Ramos (cell line): ENCODE results near the gene ENTHD1.

ENCODE experiments used
- in situ Hi-C: fragments of 300-500 bp; cut with MboI; formaldehyde crosslinking; loops from one replicate; pipeline ENCODE4 v1.14.3; 2022; ENCODE audit warnings: low sequenced_read_pairs; ENCODE audit not compliant: unreplicated experiment

ENTHD1 gene, protein sequence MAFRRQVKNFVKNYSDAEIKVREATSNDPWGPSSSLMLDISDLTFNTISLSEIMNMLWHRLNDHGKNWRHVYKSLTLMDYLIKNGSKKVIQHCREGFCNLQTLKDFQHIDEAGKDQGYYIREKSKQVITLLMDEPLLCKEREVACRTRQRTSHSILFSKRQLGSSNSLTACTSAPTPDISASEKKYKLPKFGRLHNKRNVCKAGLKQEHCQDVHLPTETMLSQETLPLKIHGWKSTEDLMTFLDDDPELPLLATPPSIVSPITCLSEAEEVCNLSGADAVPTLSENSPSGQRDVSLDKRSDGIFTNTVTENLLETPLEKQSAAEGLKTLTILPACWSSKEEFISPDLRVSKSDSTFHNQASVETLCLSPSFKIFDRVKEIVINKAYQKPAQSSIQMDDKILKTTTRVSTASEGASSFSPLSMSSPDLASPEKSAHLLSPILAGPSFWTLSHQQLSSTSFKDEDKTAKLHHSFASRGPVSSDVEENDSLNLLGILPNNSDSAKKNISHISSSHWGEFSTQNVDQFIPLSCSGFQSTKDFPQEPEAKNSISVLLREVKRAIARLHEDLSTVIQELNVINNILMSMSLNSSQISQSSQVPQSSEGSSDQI

DNA sequence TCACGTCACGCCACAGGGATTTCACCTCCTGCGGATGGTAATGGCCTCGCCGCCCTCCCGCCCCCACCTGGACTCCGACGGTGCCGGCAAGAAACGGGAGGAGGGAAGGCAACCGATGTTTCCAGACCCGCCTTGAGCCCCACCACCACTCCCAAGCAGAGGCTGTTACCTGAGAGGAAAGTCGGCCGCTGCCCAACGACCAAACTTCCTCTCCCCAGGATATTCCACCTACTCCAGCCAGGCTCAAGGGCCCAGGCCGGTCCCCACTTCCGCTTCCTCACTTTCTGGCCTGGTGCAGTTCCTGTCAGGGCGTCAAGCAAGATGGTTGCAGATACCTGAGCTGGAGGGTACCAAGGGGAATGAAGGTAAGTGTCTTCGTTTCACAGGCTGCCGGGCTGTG, at the start of gene ENTHD1:
Gene ENTHD1 (minus strand): TSS at position 235 of the 400 bp plus-strand sequence. CDS start 6,012 bp downstream, outside the sequence.
- in situ Hi-C loops, result no loop called here

DNA sequence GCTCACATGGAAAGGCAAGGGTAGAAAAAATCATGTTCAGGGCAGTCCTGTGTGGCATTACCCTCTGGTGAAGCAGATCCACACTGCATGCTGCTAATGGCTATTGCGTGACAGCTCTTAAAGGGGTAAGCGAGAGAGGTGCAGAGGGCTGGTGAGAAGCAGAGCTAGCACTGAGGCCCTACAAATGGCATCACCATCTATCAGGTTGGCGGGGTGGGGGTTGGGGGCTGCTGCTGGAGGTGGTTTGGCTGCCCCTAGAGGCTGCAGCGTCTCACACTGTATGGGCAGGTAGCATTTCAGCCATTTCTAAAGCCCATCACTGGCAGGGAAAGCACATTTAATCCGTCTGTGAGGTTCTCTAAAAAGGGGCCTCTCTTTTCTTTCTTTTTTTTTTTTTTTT, 49.8 kb upstream of the ENTHD1 start:
- in situ Hi-C loops, result no loop called here

DNA sequence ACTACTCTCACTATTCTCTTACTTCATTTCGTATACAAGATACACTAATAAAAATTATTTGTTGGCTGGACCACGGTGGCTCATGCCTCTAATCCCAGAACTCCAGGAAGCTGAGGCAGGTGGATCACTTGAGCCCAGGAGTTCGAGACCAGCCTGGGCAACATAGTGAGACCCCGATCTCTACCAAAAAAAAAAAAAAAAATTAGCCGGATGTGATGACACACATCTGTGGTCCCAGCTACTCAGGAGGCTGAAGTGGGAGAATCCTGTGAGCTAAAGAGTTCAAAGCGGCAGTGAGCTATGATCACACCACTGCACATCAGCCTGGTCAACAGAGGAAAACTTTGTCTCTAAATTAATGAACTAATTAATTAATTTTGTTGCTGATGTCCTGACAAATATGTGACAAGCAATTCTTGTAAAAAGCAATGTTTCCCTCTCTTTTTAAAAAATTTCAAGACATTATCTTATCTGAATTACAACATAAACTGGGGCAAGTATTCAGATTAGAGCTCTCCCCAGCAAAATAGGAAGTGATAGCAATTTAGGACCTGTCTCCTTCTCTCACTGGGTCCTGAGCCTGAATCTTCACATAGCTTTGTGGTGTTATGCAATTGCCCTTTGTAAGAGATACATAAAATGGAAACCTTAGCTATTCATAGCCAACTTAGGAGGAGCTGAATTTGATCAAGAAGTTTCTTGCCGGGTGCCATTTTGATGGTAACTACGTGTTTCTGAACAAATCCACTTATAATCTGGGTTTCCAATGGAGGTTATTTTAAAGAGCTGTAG, 49.1 kb upstream of the ENTHD1 start:
- in situ Hi-C loops, result no loop called here

DNA sequence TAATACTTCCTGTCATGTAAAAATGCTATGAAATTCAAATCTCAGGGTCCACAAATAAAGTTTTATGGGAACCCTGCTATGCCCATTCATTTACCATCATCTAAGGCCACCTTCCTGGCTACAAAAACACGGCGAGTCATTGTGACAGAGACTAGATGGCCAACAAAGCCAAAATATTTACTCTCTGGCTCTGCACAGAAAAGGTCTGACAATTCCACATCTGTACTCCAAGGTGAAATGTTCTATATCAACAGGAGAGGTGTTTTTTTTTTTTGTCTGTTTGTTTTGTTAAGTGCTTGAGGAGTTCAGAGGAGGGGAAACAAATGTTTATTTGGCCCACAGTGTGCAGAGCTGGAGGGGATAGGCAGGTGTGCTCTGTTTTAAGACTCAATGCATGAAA, 48.0 kb upstream of the ENTHD1 start:
- in situ Hi-C loops, result no loop called here

DNA sequence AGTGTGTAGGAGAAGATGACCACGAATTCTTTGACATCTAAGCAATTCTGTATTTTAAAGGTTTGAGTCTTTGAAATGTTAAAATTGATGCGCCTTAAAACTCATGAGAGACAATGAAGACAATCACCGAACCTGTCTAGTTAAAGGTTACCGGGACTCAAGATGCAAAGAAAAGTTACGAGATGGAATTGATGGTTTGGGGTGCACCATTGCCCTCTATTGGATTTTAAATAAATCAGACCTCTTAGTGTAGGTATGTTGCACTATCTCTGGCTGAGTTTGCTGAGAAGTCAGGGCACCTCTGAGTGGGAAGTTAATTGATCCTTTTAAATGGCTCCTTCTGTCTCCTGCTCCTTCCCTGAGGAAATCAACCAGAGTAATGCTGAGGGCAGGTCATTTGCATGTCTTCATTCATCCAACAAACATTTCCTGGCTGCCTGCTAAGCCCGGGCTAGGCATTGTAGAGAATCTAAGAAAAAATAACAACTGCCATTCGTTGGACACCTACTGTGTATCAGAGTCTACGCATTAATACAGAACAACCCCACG, 47.3 kb upstream of the ENTHD1 start:
- in situ Hi-C loops, result no loop called here

DNA sequence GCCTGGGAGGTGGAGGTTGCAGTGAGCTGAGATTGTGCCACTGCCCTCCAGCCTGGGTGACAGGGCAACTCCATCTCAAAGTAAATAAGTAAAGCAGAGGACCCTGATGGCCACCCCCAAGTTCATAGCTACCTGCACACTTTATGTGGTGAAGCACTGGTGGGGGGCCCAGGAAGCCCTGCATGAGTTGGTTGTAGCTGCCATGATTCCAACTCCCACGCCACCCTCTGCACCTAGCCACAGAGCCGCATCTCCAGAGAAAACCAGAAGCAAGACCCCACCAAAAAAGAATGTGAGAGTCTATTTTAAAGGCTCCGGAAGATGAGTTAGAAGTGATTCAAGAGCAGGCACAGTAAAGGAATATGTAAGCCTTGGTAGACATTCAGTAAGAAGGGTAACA, 46.3 kb upstream of the ENTHD1 start:
- in situ Hi-C loops, result no loop called here

DNA sequence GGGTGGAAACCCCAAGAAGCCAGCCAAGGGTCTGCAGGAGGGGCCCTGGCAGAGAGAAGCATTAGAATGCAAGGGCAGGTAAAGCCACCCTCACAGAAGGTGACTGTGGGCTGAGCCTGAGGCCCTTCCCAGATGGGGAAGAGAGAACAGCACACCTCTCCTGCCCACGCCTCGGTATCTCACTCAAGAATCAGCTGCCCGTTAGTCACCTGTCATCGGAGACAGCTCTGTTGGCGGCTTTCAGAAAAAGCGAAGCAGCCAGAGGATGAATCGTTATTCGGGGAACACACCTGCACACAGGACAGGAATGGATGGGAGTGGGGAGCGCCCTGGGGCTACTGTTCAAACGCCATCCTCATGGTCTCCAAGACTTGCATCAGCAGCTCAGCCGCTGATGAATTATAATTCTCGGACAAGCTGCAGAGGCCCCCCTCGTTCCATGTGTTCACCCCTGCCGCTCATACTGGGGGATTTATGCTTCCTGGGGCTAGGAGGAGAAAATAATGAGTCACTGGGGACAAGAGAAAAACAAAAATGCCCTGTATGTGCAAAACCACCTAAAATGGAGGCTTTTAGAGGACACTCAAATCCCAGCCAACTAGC, 45.0 kb upstream of the ENTHD1 start:
- in situ Hi-C loops, result no loop called here

DNA sequence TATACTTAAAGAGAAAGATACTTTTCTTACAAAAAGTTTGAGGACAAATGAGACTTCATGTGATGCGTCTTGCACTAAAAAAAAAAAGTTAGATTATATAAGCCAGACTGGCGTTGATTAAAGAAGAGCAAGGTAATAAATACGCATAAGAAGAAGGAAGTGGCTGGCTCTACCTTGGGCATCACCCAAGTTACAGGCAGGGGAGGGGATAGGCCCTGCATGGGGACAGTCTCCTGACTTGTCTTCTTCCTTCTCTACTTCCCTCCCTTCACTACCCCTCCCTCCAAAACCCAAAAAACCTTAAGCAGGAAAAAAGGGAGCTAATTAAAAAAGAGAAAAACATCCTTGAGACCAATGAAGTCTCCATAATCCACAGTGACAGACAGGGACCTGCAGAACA, 44.3 kb upstream of the ENTHD1 start:
- in situ Hi-C loops, result no loop called here

DNA sequence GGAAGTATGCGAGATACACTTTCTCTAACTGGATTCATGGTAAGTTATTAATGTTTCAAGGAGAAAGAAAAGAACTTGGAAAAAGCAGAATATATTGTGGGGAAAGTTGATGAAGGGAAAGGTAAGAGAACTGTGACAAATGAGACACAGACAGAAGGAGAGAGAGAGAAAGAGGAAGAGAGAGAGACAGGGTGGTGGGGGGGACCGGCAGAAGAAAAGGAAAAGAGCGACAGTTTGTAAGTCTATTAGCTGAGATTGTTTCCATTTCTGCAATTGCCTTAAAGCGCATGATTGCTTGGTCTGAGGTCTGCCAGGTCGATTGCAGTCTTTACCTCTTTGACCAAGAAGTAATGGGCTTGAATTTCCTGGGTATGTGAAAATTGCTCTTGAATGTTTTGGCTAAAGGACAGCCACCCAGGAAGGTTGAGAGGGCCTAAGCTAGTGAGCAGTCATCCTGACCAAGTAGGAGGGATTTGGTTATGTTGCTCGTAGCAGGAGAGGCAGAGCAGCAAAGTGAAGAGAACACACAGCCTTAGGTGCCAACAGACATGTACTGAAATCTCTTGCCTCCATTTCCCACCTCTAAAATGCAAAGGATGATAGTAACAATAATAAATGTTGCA, 43.1 kb upstream of the ENTHD1 start:
- in situ Hi-C loops, result no loop called here

DNA sequence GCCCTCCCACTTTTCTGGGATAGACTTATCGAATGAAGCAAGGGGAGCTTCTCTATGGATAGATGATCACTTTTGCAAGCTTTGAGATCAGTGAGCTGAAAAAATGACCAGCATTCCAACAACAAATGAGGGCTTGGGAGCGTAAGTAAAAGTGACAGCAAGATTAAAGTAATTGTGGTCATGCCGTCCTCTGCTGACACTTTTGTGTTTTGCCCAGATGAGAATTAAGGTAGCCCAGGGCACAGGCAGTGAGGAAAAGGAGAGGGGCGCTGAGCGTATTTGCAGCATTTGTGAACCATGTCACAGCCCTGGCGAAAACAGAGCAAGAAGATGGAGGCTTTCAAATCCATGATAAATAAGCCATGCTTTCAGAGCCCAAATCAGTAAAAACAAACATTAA, 42.1 kb upstream of the ENTHD1 start:
- in situ Hi-C loops, result no loop called here

DNA sequence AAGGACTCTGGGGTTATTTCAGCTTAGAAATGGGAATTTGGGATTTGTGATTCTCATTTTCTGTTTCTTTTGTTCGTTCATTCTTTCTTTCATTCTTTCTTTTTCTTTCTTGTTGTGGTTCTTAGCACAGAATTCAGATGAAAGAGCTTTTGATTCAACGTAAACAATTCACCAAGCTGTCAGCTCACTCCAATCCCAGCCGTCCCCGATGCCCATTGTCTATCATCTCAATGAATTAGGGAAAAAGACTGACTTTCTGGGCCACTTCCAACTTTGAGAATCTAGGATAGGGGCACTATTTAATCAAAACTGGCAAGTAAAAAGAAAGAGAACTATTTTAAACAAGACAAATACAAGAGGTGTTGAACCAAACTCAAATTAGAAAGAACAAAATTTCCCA, 41.6 kb upstream of the ENTHD1 start:
- in situ Hi-C loops, result no loop called here

DNA sequence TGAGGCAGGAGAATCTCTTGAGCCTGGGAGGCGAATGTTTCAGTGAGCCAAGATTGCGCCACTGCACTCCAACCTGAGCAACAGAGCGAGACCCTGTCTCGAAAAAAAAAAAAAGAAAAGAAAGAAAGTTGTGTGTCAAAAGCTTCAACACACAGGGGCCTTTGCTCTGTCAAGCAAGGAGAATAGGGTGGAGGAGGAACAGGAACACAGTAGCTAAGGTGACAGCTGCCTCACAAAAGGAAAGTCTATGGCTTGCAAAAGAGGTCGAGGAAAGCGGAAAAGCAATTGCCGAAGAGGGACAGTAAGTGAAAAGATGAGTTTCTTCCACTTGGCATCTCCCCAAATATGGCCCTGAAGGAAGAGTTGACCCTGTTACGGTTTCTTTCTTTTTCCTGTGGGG, 40.2 kb upstream of the ENTHD1 start:
- in situ Hi-C loops, result no loop called here

DNA sequence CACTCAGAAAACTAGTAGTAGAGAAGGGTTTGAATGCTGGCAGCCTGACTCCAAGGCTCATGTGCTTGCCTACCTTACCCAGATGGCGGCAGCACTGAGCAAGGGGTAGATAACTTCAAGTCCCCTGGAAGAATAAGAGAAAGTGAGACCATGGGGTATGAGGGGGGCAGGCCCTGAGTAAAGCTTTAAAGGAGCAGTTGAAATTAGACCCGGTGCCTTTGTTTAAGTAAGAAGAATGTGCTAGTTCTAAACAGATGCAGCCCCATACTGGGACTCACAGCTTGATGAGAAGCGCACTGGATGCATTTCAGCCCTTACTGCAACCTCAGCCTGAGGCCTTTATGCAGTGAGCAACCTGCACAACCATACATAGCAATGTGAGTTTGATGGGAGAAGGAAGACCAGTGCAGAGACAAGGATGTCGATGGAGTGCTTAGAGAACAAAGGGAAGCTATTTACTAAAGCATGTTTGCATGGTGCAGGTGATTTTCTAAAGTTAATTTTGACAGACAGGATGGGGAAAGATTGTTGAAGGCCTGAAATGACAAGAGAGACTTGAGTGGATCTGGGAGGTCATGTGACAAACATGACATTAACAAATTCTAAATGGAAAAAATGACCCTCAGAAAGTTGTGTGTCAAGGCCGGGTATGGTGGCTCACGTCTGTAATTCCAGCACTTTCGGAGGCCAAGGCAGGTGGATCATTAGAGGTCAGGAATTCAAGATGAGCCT, 39.5 kb upstream of the ENTHD1 start:
- in situ Hi-C loops, result no loop called here

DNA sequence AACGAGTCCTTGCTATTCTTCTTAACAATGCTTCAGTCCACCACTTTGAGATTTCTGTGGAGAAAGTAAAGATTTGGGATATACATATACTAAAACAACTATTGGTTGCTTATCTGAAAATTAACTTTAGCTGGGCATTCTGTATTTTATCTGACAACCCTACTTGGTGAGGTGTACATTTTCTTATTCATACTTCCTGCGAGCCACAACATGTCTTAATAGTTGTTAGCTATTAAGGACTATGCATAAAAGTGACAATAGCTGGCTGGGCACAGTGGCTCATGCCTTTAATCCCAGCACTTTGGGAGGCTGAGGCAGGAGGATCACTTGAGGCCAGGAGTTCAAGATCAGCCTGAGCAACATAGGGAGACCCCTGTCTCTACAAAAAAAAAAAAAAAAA, 38.6 kb upstream of the ENTHD1 start:
- in situ Hi-C loops, result no loop called here

DNA sequence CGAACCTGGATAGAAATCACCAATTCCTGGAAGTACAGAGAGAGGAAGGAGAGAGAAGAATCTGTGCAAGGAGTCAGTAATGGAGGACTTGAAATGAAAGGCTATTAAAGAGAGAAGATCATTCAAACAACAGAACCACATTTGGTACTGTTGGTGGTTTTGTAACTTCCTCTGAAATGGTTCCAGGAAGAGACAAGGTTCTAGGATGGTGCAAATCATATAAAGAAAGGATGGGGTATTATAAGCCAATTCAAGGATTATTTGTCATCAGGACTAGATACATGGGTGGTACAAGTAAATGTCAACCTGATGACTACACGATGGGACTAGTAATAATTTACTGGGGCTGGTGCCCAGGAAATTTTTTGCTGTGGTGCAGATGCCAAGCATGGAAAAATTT, 37.7 kb upstream of the ENTHD1 start:
- in situ Hi-C loops, result no loop called here

DNA sequence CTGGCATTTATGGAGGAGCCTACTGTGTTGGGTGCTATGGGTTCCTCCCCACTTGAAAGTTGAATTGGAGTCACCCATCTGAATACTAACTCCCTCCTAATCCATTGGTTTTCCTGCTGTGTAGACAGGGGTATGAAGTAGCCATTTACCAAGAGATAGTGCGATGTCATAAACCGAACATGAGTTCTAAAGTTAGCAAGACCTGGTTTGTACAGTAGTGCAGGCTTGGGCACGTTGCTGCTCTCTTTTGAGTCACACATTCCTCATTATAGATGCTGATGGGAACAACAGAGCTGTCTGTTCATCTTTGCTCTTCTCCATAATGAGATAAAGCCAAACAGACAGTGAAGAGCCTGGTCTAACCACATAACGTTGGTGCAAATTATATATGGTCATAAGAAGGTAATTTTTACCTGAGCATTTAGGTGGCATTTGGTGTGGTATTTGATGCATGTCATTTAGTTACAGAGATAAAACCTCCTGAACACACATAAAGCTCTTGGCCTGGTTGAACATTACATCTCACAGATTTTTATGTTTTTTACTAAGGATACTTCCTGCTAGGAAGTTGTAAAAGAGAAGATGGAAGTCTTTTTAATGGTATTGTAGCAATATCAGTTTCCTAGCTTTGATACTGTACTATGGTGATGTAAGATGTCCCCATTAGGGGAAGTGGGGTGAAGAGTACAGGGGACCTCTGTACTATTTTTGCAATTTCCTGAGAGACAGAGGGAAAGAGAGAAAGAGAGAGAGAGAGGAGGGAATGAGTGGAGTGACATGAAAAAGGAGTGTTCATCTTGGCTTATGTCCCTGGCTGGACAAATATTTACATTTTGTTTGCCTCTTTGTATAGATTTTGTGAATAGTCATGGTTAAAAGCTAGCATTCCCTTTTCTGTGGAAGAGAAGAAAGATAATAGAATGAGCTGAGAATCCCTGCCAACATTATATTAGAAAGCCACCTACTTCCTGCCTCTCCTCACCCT, 35.3 kb upstream of the ENTHD1 start:
- in situ Hi-C loops, result no loop called here

DNA sequence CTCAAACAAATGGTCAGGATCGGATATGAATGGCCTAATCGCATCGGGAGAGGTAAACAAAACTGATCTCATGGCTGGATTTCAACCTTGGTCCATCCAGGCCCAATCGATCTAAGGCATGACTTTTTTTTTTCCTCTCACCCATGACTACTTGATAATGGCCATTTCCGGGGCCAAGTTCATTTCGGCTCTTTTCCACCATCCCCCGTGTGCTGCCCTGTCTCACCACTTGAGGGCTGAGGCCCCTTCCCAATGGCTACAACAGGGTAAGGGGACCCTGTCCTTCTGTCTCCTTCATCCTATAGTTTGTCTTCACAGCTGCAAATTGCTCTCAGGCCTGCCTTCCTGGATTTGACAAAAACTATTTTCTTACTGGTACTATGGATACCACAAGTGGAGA, 34.0 kb upstream of the ENTHD1 start:
- in situ Hi-C loops, result no loop called here

DNA sequence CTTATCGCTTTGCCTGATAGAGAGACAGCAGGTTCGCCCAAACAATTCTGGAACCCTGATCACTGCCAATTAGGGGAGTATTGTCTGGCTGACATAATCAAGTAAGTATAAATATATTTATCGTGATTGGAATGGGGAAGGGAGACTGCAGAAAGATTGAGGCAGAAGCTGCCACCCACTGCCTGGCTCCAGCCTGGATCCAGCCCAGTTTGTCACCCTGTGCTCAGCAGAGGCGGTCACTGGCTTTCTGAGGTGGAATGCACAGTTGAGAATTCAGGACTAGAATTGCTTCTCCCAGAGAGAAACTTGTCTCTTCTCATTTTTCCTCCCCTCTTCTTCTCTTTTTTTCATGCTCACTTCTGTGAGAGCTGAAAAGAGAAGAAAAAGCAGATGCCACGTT, 33.2 kb upstream of the ENTHD1 start:
- in situ Hi-C loops, result no loop called here
